Left lung (tissue), 10 donors: Measurements from ENCODE around the gene B4GALT3. TPM values are rescaled to one million over a fixed set of nuclear protein-coding genes. Genes with fewer than 3 reads are reported as not detected.
"Not testable (repeated sequence)": the region's sequence is repeated elsewhere in the genome, so short reads cannot be mapped to it uniquely, and the experiment has no call there.

Experiments
- ATAC-seq: fragments of 200-7000 bp; cut with Tn5 transposase; one replicate; pipeline ENCODE4 v1.9.1; 2020; ENCODE audit warnings: moderate library complexity
- DNase-seq, 4 donors: peaks; one replicate each; pipeline ENCODE4 v3.0.0-alpha.2; 2013 to 2020
- H3K27ac ChIP-seq, 2 donors: fragments of 200-600 bp; sonication (generic) in 1 of 2; one replicate each; pipeline versions ENCODE4 v1.5.0 to v1.8.0; 2020 to 2021
- H3K27me3 ChIP-seq, 2 donors: fragments of 200-600 bp; sonication (generic) in 1 of 2; one replicate each; pipeline versions ENCODE4 v1.5.0 to v1.8.0; 2020 to 2021
- H3K36me3 ChIP-seq, 2 donors: fragments of 200-600 bp; sonication (generic) in 1 of 2; one replicate each; pipeline versions ENCODE4 v1.5.0 to v1.8.0; 2020 to 2021
- H3K4me1 ChIP-seq, 2 donors: fragments of 200-600 bp; one replicate each; pipeline ENCODE4 v1.8.0; 2021
- H3K4me3 ChIP-seq, 2 donors: fragments of 200-600 bp; sonication (generic) in 1 of 2; one replicate each; pipeline versions ENCODE4 v1.5.0 to v1.8.0; 2020 to 2021; ENCODE audit warnings: mild to moderate bottlenecking in 1 of 2
- H3K9me3 ChIP-seq, 2 donors: fragments of 200-600 bp; sonication (generic) in 1 of 2; one replicate each; pipeline versions ENCODE4 v1.5.0 to v1.8.0; 2020 to 2021
- intact Hi-C, 2 donors: fragments of 100-400 bp; cut with DNase I; formaldehyde crosslinking; loops; one replicate each; pipeline versions ENCODE4 v1.11.2 to v1.14.2; 2022
- polyA plus RNA-seq, 6 donors: library from polyadenylated mRNA; unstranded; fragments of 120-200 nt; gene quantifications; one replicate each; pipeline ENCODE4 v1.2.1, GENCODE V29; 2013; ENCODE audit not compliant: insufficient read length in 6 of 6
- total RNA-seq, 2 donors: library from RNA; stranded (reverse); fragmentation: NEBNext Ultra II Directional; extraction: Animal tissue kit (Norgen Biotek cat#: 25700); gene quantifications; one replicate each; pipeline ENCODE4 v1.2.1, GENCODE V29; 2021
- TF ChIP-seq, protein P1 (sequence below), 2 donors: fragments of 200-600 bp; sonication (generic) in 1 of 2; IDR thresholded peaks; one replicate each; pipeline versions ENCODE4 v1.5.0 to v1.8.0; 2021; ENCODE audit warnings: antibody characterized with exemption in 2 of 2
- donor health status: DM: no; HTN: yes; CAD: no.
- donor health status: DM: no; HTN: no; CAD: no.

Gene B4GALT3
- total and polyA plus RNA-seq, 8 donors = 35.3 to 42.3 (median 37.2) TPM

GRCh38 chr1:161225534-161226319 is 48.4 kb upstream of the B4GALT3 start, which contains the start of gene TOMM40L:
TSS of gene TOMM40L (plus strand) at chr1:161226060. CDS start at chr1:161226490, 430 bp downstream.
- Histone ChIP-seq H3K9me3 (no peaks in the 10 kb centered on the region), H3K27ac (peak within 1 kb of the TSS in 1 of 2 donors; percentile 76), H3K4me3 (peak within 1 kb of the TSS; percentile 48 to 59), H3K27me3 (no peaks in the 10 kb centered on the region), H3K36me3 (peaks cover 0 to 29% of the 10 kb centered on the region in 2 donors), H3K4me1 (peaks cover 11 to 41% of the 10 kb centered on the region in 2 donors)
- ATAC-seq (peak; percentile 96), DNase-seq (peak; percentile 85 to 96 (median 94))
- TF ChIP-seq, protein P1, sequence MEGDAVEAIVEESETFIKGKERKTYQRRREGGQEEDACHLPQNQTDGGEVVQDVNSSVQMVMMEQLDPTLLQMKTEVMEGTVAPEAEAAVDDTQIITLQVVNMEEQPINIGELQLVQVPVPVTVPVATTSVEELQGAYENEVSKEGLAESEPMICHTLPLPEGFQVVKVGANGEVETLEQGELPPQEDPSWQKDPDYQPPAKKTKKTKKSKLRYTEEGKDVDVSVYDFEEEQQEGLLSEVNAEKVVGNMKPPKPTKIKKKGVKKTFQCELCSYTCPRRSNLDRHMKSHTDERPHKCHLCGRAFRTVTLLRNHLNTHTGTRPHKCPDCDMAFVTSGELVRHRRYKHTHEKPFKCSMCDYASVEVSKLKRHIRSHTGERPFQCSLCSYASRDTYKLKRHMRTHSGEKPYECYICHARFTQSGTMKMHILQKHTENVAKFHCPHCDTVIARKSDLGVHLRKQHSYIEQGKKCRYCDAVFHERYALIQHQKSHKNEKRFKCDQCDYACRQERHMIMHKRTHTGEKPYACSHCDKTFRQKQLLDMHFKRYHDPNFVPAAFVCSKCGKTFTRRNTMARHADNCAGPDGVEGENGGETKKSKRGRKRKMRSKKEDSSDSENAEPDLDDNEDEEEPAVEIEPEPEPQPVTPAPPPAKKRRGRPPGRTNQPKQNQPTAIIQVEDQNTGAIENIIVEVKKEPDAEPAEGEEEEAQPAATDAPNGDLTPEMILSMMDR (IDR thresholded peaks at IDR 0.05) = peak; percentile 40 to 49
- intact Hi-C loops = loop anchor here in 1 of 2 donors (10.0 kb wide), 1 partner anchor 159 kb away; no protein-coding TSS in a partner anchor

- no peak for ATAC-seq
- Histone ChIP-seq H3K27ac (peak overlapping the region in 1 of 2 donors; percentile 76), H3K4me3 (no peak overlapping the region), H3K9me3 (no peaks in the 10 kb centered on the region), H3K4me1 (peaks cover 11 to 41% of the 10 kb centered on the region in 2 donors), H3K36me3 (peaks cover 0 to 29% of the 10 kb centered on the region in 2 donors), H3K27me3 (no peaks in the 10 kb centered on the region)
- intact Hi-C loops = loop anchor here in 1 of 2 donors (10.0 kb wide), 1 partner anchor 160 kb away; no protein-coding TSS in a partner anchor
- no peak for DNase-seq
- TF ChIP-seq, protein P1 (IDR thresholded peaks at IDR 0.05) = no peak
Measured at GRCh38 chr1:161225178-161225533, 47.8 kb upstream of the B4GALT3 start.

DNA sequence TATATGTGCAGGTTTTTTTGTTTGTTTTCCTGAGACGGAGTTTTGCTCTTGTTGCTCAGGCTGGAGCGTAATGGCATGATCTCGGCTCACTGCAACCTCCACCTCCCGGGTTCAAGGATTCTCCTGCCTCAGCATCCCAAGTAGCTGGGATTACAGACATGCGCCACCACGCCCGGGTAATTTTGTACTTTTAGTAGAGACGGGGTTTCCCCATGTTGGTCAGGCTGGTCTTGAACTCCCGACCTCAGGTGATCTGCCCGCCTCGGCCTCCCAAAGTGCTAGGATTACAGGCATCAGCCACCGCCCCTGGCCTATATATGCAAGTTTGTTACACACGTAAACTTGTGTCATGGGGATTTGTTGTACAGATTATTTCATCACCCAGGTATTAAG is 47.4 kb upstream of the B4GALT3 start:
- not testable (repeated sequence) for H3K27me3 ChIP-seq, DNase-seq, H3K4me3 ChIP-seq, H3K9me3 ChIP-seq, ATAC-seq
- peaks cover 0 to 29% of the 10 kb centered on the region in 2 donors for H3K36me3 ChIP-seq
- H3K27ac ChIP-seq = peak overlapping the region in 1 of 2 donors; percentile 76
- peaks cover 11 to 45% of the 10 kb centered on the region in 2 donors for H3K4me1 ChIP-seq
- intact Hi-C loops = loop anchor here in 1 of 2 donors (10.0 kb wide), 1 partner anchor 160 kb away; no protein-coding TSS in a partner anchor

DNA sequence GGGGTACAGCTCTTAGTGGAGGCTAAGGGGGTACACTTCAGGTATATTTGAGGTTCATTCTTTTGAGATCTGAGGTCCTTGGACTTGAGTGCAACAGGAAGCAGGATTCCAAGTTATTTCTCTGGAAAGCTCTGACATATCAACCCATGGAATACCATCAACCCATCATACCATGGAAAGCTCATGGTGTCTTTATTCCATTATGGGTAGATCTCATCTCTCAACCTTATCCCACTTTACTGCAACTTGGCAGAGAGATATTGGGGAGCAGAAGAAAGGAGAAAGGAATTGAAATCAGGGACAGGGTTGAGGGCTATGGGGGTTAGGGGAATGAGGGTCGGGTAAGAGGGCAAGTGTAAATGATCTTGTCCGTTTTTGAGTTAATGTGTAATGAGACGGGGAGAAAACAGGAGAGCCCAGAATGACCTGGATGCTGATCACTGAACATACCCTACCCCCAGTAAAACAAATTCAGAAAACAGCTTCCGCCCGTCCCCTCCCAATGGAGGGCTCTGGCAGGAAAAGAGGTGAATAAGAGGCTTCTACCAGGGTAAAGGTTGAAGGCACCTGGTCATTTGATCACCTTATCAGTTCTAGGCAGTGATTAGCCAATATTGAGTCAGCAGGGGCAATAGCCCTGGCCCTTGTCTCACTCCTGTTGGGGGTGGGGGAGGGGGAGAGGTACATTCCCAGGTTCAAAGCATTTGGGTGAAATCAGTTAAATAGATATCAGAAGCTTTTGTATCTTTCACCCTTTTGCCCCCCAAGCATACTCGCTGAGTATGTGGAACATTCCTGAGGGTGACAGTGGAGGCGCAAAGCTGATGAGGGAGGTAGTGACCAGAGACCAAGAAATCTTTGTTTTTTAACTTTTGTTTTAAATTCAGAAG is 46.7 kb upstream of the B4GALT3 start:
- no peak for ATAC-seq
- no peak overlapping the region for H3K27ac ChIP-seq
- H3K4me1 ChIP-seq = peaks cover 11 to 50% of the 10 kb centered on the region in 2 donors
- no peaks in the 10 kb centered on the region for H3K27me3 ChIP-seq
- peaks cover 0 to 29% of the 10 kb centered on the region in 2 donors for H3K36me3 ChIP-seq
- H3K9me3 ChIP-seq = no peaks in the 10 kb centered on the region
- H3K4me3 ChIP-seq = no peak overlapping the region
- intact Hi-C loops = loop anchor here in 1 of 2 donors (10.0 kb wide), 1 partner anchor 161 kb away; no protein-coding TSS in a partner anchor
- no peak for DNase-seq
- TF ChIP-seq, protein P1 (IDR thresholded peaks at IDR 0.05) = no peak

- H3K27me3 ChIP-seq = no peaks in the 10 kb centered on the region
- peaks cover 0 to 31% of the 10 kb centered on the region in 2 donors for H3K36me3 ChIP-seq
- no peak overlapping the region for H3K27ac ChIP-seq
- peaks cover 11 to 56% of the 10 kb centered on the region in 2 donors for H3K4me1 ChIP-seq
- H3K9me3 ChIP-seq = no peaks in the 10 kb centered on the region
- DNase-seq = no peak
- no peak overlapping the region for H3K4me3 ChIP-seq
- TF ChIP-seq, protein P1 (IDR thresholded peaks at IDR 0.05) = no peak
- intact Hi-C loops = loop anchor here in 1 of 2 donors (10.0 kb wide), 1 partner anchor 162 kb away; no protein-coding TSS in a partner anchor
- no peak for ATAC-seq
Measured at GRCh38 chr1:161222175-161223019, 45.1 kb upstream of the B4GALT3 start.
